GM18498 (cell line): Measurements from ENCODE around the gene PTPN9.
"Not testable (repeated sequence)": the region's sequence is repeated elsewhere in the genome, so short reads cannot be mapped to it uniquely, and the experiment has no call there.

ENCODE experiments used
- ATAC-seq: cut with Tn5 transposase; IDR thresholded peaks from one replicate; pipeline ENCODE4 v1.9.1; 2021; ENCODE audit warnings: mild to moderate bottlenecking, moderate library complexity; ENCODE audit not compliant: unreplicated experiment

PTPN9 gene

GRCh38 chr15:75583701-75584100 is 4.6 kb upstream of the PTPN9 start:
- no peak for ATAC-seq

GRCh38 chr15:75582943-75583342 is 3.8 kb upstream of the PTPN9 start:
- not testable (repeated sequence) for ATAC-seq

- ATAC-seq = no peak
These were observed 755 bp downstream of the PTPN9 start for GRCh38 chr15:75578173-75578947.

GRCh38 chr15:75577401-75578172 is 1.5 kb downstream of the PTPN9 start:
- no peak for ATAC-seq

- ATAC-seq = no peak
These were observed 5.3 kb downstream of the PTPN9 start for GRCh38 chr15:75573648-75574384.

- ATAC-seq = no peak
These were observed 8.8 kb downstream of the PTPN9 start for GRCh38 chr15:75570126-75570845.

GRCh38 chr15:75565062-75565970 is 13.8 kb downstream of the PTPN9 start:
- ATAC-seq = no peak

- no peak for ATAC-seq
These were observed 17.2 kb downstream of the PTPN9 start for GRCh38 chr15:75561888-75562287.

GRCh38 chr15:75559360-75559759 is 19.8 kb downstream of the PTPN9 start:
- not testable (repeated sequence) for ATAC-seq

- ATAC-seq = not testable (repeated sequence)
These were observed 20.2 kb downstream of the PTPN9 start for GRCh38 chr15:75558955-75559354.

GRCh38 chr15:75554717-75555116 is 24.4 kb downstream of the PTPN9 start:
- no peak for ATAC-seq

GRCh38 chr15:75553659-75554058 is 25.5 kb downstream of the PTPN9 start:
- ATAC-seq = no peak

- no peak for ATAC-seq
These were observed 28.0 kb downstream of the PTPN9 start for GRCh38 chr15:75551091-75551490.

GRCh38 chr15:75545064-75545463 is 34.1 kb downstream of the PTPN9 start:
- ATAC-seq = no peak

GRCh38 chr15:75544359-75544758 is 34.8 kb downstream of the PTPN9 start:
- ATAC-seq = no peak

- ATAC-seq = not testable (repeated sequence)
These were observed 36.1 kb downstream of the PTPN9 start for GRCh38 chr15:75542949-75543545.

- no peak for ATAC-seq
These were observed 36.7 kb downstream of the PTPN9 start for GRCh38 chr15:75542386-75542797.

- no peak for ATAC-seq
These were observed 40.7 kb downstream of the PTPN9 start for GRCh38 chr15:75538376-75538775.

- ATAC-seq = no peak
These were observed 45.2 kb downstream of the PTPN9 start for GRCh38 chr15:75533945-75534344.
